ENCODE results near the gene SULT2B1.

Gene SULT2B1

DNA sequence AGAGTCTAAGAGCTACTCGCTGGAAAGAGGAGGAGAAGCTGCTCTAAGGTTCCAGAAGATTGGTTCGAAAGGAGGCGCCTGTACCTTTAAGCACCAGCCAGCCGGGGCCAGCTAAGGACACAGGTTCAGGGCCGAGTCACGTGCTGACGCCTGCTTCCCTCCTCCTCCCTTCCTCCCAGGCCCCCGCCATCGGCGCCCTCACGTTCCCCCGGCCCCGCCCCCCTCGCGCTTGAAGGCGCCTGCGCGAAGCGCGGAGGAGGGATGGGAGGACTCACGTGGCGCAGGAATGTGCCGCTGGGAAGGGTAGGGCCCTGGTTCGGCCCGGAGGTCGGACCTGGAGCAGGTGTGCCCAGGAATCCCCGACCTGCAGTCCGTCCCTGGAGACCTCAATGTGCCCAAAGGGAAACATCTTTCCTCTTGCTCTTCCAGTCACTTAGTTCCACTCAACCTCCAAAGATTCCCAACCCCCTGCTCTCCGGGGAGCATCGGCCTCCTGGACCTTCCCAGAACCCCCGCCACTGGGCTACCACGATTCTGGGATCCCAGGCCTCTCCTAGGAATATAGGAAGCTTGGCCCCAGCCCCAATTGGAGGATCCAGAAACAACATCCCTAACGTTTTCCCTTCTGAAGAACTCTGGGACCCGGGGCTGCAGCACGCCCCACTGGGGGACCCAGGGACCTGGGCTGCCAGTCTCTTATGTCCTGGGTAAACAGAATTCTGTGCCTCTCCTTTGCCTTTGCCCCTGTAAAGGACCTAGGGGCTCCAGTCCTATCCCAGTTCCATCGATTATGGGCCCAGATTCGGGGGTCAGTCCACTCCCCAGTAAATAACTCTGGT, 82.7 kb downstream of the SULT2B1 start:
- Histone ChIP-seq H3K4me1 (ENCODE audit: control insufficient read depth, insufficient read depth, low read length) (peaks cover 25% of the 10 kb centered on the region), H3K4me3 (ENCODE audit: insufficient read depth, low read depth, low read length) (peak overlapping the region; percentile 75), H3K36me3 (ENCODE audit: control insufficient read depth, insufficient read depth, low read length) (no peaks in the 10 kb centered on the region), H3K27ac (ENCODE audit: insufficient read depth, low read depth, low read length, poor library complexity, severe bottlenecking) (peak overlapping the region; percentile 74), H3K27me3 (ENCODE audit: control insufficient read depth, insufficient read depth, low read length, poor library complexity, severe bottlenecking) (peaks cover 10% of the 10 kb centered on the region), H3K9me3 (ENCODE audit: control insufficient read depth, low read length) (no peaks in the 10 kb centered on the region)
- 10 to 11% methylated on average over 37 of the region's 37 CpGs for WGBS, 2 experiments

- peaks cover 10% of the 10 kb centered on the region for H3K27me3 ChIP-seq (ENCODE audit: control insufficient read depth, insufficient read depth, low read length, poor library complexity, severe bottlenecking)
- H3K36me3 ChIP-seq (ENCODE audit: control insufficient read depth, insufficient read depth, low read length): no peaks in the 10 kb centered on the region
- peak overlapping the region; percentile 75 for H3K4me3 ChIP-seq (ENCODE audit: insufficient read depth, low read depth, low read length)
- H3K27ac ChIP-seq (ENCODE audit: insufficient read depth, low read depth, low read length, poor library complexity, severe bottlenecking): peak overlapping the region; percentile 74
- H3K9me3 ChIP-seq (ENCODE audit: control insufficient read depth, low read length): no peaks in the 10 kb centered on the region
- H3K4me1 ChIP-seq (ENCODE audit: control insufficient read depth, insufficient read depth, low read length): peaks cover 20% of the 10 kb centered on the region
- WGBS, 2 experiments: 2% methylated on average over 67 of the region's 67 CpGs
Measured at GRCh38 chr19:48635263-48635965, 83.4 kb downstream of the SULT2B1 start.

GRCh38 chr19:48635966-48636858, 84.2 kb downstream of the SULT2B1 start:
- no peaks in the 10 kb centered on the region for H3K9me3 ChIP-seq (ENCODE audit: control insufficient read depth, low read length)
- no peak overlapping the region for H3K27ac ChIP-seq (ENCODE audit: insufficient read depth, low read depth, low read length, poor library complexity, severe bottlenecking)
- WGBS, 2 experiments: 2% methylated on average over 35 of the region's 35 CpGs
- H3K4me1 ChIP-seq (ENCODE audit: control insufficient read depth, insufficient read depth, low read length): peaks cover 13% of the 10 kb centered on the region
- peak overlapping the region; percentile 75 for H3K4me3 ChIP-seq (ENCODE audit: insufficient read depth, low read depth, low read length)
- peaks cover 10% of the 10 kb centered on the region for H3K27me3 ChIP-seq (ENCODE audit: control insufficient read depth, insufficient read depth, low read length, poor library complexity, severe bottlenecking)
- no peaks in the 10 kb centered on the region for H3K36me3 ChIP-seq (ENCODE audit: control insufficient read depth, insufficient read depth, low read length)

DNA sequence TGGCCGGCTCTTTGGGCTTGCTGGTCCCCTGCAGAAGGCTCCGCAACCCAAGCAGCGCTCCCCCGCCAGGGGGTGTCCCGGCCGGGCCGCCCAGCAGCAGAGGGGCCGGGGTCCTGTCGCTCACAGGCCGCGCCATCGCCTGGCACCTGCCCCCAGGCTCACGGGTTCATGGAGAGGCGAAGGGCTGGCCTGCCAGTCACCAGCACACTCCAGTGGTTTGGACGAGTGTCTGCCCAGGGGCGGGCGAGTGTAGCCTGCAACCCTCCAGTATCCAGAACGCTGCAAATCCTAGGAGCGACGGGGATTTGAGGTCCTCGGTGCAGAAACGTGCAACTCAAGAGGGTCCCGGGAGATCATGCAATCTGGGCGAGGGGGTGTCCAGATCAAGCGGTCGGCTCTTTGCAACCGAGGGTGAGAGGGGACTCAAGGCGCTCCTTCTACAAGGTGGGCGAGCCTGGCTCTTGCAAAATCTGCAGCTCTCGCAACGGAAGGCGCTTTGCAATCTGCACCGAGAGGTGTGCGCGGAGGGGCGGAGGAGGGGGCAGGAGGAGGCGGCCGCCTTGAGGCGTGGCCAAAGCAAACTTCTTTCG, 85.0 kb downstream of the SULT2B1 start, which contains the start of gene DBP:
Gene DBP (minus strand): TSS at position 521 of the 590 bp plus-strand sequence. CDS start 385 bp downstream, at position 136.
- Histone ChIP-seq H3K9me3 (ENCODE audit: control insufficient read depth, low read length) (no peaks in the 10 kb centered on the region), H3K4me3 (ENCODE audit: insufficient read depth, low read depth, low read length) (peak within 1 kb of the TSS; percentile 75), H3K4me1 (ENCODE audit: control insufficient read depth, insufficient read depth, low read length) (peaks cover 13% of the 10 kb centered on the region), H3K36me3 (ENCODE audit: control insufficient read depth, insufficient read depth, low read length) (no peaks in the 10 kb centered on the region), H3K27me3 (ENCODE audit: control insufficient read depth, insufficient read depth, low read length, poor library complexity, severe bottlenecking) (peaks cover 10% of the 10 kb centered on the region), H3K27ac (ENCODE audit: insufficient read depth, low read depth, low read length, poor library complexity, severe bottlenecking) (peak within 1 kb of the TSS; percentile 95)
- 1% methylated on average over 40 of the region's 40 CpGs for WGBS, 2 experiments

GRCh38 chr19:48637449-48637947, 85.5 kb downstream of the SULT2B1 start:
- no peaks in the 10 kb centered on the region for H3K9me3 ChIP-seq (ENCODE audit: control insufficient read depth, low read length)
- H3K4me1 ChIP-seq (ENCODE audit: control insufficient read depth, insufficient read depth, low read length): peaks cover 13% of the 10 kb centered on the region
- peak overlapping the region; percentile 95 for H3K27ac ChIP-seq (ENCODE audit: insufficient read depth, low read depth, low read length, poor library complexity, severe bottlenecking)
- no peaks in the 10 kb centered on the region for H3K36me3 ChIP-seq (ENCODE audit: control insufficient read depth, insufficient read depth, low read length)
- 0% methylated on average over 38 of the region's 38 CpGs for WGBS, 2 experiments
- peak overlapping the region; percentile 75 for H3K4me3 ChIP-seq (ENCODE audit: insufficient read depth, low read depth, low read length)
- H3K27me3 ChIP-seq (ENCODE audit: control insufficient read depth, insufficient read depth, low read length, poor library complexity, severe bottlenecking): peaks cover 10% of the 10 kb centered on the region

GRCh38 chr19:48637948-48638830, 86.2 kb downstream of the SULT2B1 start:
- peaks cover 13% of the 10 kb centered on the region for H3K4me1 ChIP-seq (ENCODE audit: control insufficient read depth, insufficient read depth, low read length)
- H3K27ac ChIP-seq (ENCODE audit: insufficient read depth, low read depth, low read length, poor library complexity, severe bottlenecking): peak overlapping the region; percentile 95
- peaks cover 10% of the 10 kb centered on the region for H3K27me3 ChIP-seq (ENCODE audit: control insufficient read depth, insufficient read depth, low read length, poor library complexity, severe bottlenecking)
- H3K4me3 ChIP-seq (ENCODE audit: insufficient read depth, low read depth, low read length): peak overlapping the region; percentile 38
- no peaks in the 10 kb centered on the region for H3K36me3 ChIP-seq (ENCODE audit: control insufficient read depth, insufficient read depth, low read length)
- no peaks in the 10 kb centered on the region for H3K9me3 ChIP-seq (ENCODE audit: control insufficient read depth, low read length)
- WGBS, 2 experiments: 13% methylated on average over 29 of the region's 29 CpGs

DNA sequence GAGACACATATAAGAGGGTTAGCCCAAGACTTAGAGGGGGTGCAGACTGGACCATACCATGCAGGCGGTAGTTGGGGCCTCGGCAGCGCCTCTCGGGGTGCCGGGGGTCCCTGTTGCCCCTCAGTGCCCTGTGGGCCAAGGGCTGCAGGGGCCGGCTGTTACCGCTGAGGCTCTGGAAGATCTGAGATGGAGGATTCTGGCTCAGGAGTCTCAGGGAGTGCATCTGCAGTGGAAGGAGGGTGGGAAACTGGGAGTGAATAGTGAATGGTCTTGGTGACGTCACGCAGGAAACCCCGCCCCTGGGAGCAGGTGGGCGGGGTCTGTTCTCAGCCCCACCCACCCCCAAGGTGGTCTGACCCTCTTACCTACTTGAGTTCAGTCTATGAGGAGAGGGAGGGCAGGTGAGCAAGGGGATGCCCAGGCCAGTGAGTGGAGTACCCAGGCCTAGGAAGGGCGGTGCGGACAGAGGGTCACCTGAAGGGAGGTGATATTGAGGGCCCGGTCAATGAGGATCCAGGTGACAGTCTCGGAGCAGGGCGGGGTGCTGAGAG, 86.9 kb downstream of the SULT2B1 start:
- peak overlapping the region; percentile 3 for H3K4me3 ChIP-seq (ENCODE audit: insufficient read depth, low read depth, low read length)
- peaks cover 13% of the 10 kb centered on the region for H3K4me1 ChIP-seq (ENCODE audit: control insufficient read depth, insufficient read depth, low read length)
- no peaks in the 10 kb centered on the region for H3K36me3 ChIP-seq (ENCODE audit: control insufficient read depth, insufficient read depth, low read length)
- peak overlapping the region; percentile 67 for H3K27ac ChIP-seq (ENCODE audit: insufficient read depth, low read depth, low read length, poor library complexity, severe bottlenecking)
- WGBS, 2 experiments: 87 to 89% methylated on average over 16 of the region's 16 CpGs
- H3K27me3 ChIP-seq (ENCODE audit: control insufficient read depth, insufficient read depth, low read length, poor library complexity, severe bottlenecking): peaks cover 10% of the 10 kb centered on the region
- H3K9me3 ChIP-seq (ENCODE audit: control insufficient read depth, low read length): no peaks in the 10 kb centered on the region

DNA sequence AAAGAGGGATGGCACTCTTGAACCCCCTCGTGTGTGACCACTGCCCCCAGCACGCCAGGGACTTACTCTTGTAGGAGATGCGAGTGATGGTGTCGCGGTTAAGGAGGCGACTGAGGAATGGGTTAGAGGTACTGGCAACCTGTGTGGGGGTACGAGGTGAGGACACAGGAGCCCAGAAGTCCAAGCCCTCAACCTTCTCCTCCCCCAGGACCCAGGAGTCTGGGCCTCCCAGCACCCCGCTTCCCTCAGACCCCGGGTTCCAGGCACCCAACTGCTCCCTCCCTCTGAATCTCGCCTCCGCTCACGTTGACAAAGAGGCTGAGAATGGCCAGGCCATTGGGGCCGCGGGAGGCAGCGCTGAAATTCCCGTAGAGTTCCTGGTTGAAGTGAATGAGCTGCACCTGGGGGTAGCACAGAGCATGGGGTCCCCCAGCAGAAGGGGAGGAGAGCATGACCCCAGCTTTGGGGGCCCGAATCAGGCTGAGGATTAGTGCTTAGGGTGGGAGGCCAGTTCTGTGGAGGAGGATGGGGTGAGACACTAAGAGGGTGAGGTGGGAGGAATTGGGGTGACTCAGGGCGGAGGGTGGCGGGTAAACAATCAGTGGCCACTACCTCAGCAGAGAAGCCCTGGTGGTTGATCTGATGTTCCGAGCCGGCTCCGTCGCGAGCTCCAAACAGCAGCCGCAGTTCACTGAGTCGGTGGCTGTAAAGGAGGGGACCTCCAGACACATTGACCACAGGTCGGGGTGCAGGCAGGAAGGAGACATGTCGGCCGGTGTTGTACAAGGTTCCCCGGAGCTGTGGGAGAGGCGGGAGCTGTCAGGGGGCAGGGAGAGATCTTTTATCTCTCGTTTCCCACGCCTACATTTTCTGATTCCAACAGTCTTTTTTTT, 87.8 kb downstream of the SULT2B1 start:
- H3K9me3 ChIP-seq (ENCODE audit: control insufficient read depth, low read length): no peaks in the 10 kb centered on the region
- no peaks in the 10 kb centered on the region for H3K36me3 ChIP-seq (ENCODE audit: control insufficient read depth, insufficient read depth, low read length)
- H3K27ac ChIP-seq (ENCODE audit: insufficient read depth, low read depth, low read length, poor library complexity, severe bottlenecking): no peak overlapping the region
- no peak overlapping the region for H3K4me3 ChIP-seq (ENCODE audit: insufficient read depth, low read depth, low read length)
- 89% methylated on average over 33 of the region's 33 CpGs for WGBS, 2 experiments
- peaks cover 10% of the 10 kb centered on the region for H3K27me3 ChIP-seq (ENCODE audit: control insufficient read depth, insufficient read depth, low read length, poor library complexity, severe bottlenecking)
- H3K4me1 ChIP-seq (ENCODE audit: control insufficient read depth, insufficient read depth, low read length): peaks cover 16% of the 10 kb centered on the region

Data from ectodermal cell (in vitro differentiated cells).